Esophagus squamous epithelium (tissue), 5 donors: Measurements from ENCODE around the gene SOCS3. TPM values are rescaled to one million over a fixed set of nuclear protein-coding genes. Genes with fewer than 3 reads are reported as not detected.

Experiments
- DNase-seq: peaks from one replicate; lab custom pipeline; 2025; lab: John Stamatoyannopoulos, UW
- H3K27ac ChIP-seq, 4 donors: fragments of 200-600 bp; sonication (generic); one replicate each; pipeline ENCODE4 v1.5.1; 2016 to 2019; ENCODE audit warnings: mild to moderate bottlenecking in 1 of 4
- H3K27me3 ChIP-seq, 4 donors: fragments of 200-600 bp; sonication (generic); 1 replicate in 3 of 4; 2 replicates in 1 of 4; pipeline versions ENCODE4 v1.5.1 to v1.6.0; 2017 to 2021; ENCODE audit warnings: antibody characterized with exemption in 1 of 4
- H3K36me3 ChIP-seq, 3 donors: fragments of 200-600 bp; sonication (generic); one replicate each; pipeline ENCODE4 v1.5.1; 2016 to 2019
- H3K4me1 ChIP-seq, 3 donors: fragments of 200-600 bp; sonication (generic); one replicate each; pipeline ENCODE4 v1.5.1; 2017 to 2019
- H3K4me3 ChIP-seq, 4 donors: fragments of 200-600 bp; sonication (generic); 1 replicate in 3 of 4; 2 replicates in 1 of 4; pipeline ENCODE4 v1.5.1; 2016 to 2019; ENCODE audit warnings: mild to moderate bottlenecking in 2 of 4, moderate library complexity in 1 of 4
- H3K9me3 ChIP-seq, 3 donors: fragments of 200-600 bp; sonication (generic); one replicate each; pipeline ENCODE4 v1.5.1; 2016 to 2019
- POLR2A ChIP-seq, 4 donors: fragments of 450-650 bp; IDR thresholded peaks; one replicate each; pipeline ENCODE4 v1.6.1; 2017; ENCODE audit warnings: antibody characterized with exemption in 4 of 4, mild to moderate bottlenecking in 4 of 4, moderate library complexity in 3 of 4
- WGBS, 2 donors: methylation state at CpG; one replicate each; pipeline ENCODE4 v1.1.5; 2018; 5-methylcytosine and 5-hydroxymethylcytosine counted together
- intact Hi-C: fragments of 100-400 bp; cut with DNase I; formaldehyde crosslinking; loops from one replicate; pipeline ENCODE4 v1.15.0; 2022
- total RNA-seq, 4 donors: library from RNA; depleted of rRNA; stranded (reverse); fragments of >200 nt; gene quantifications; one replicate each; pipeline ENCODE4 v1.1.0, GENCODE V29; 2016
- TF ChIP-seq, protein P1 (sequence below), 6 experiments: fragments of 450-650 bp in 4 of 6; fragments of 200-600 bp in 2 of 6; sonication (generic) in 2 of 6; IDR thresholded peaks; one replicate each; pipeline ENCODE4 v1.5.1; 2016 to 2019; ENCODE audit warnings: antibody characterized with exemption in 6 of 6, mild to moderate bottlenecking in 4 of 6, moderate library complexity in 4 of 6
- donor health status: DM: yes; HTN: yes; CAD: no.

The SOCS3 gene
- total RNA-seq, 4 donors from 2014 or later = 6.3 to 23.1 (median 17.1) TPM

DNA sequence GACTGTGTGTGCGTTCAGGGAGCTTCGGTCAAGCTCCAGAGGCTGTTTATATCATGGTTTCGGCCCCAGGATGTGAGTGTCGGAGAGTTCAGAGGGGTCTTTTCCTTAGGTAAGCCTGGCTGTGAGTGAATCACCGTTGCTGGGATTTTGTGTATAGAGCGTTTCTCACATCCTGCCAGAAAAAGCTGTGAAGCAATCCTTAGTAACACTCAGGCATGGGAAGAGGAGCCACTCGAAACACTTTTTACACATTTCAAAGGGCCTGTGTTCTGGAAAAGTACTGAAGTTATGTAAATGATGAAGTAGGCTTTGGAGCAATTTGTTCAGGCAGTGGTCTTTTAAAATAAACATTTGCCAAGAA, 19.2 kb upstream of the SOCS3 start:
- peak overlapping the region; percentile 88 to 96 (median 92) for H3K27ac ChIP-seq
- no peaks in the 10 kb centered on the region for H3K27me3 ChIP-seq
- H3K9me3 ChIP-seq = no peaks in the 10 kb centered on the region
- peak overlapping the region; percentile 72 to 100 (median 85) for H3K4me3 ChIP-seq
- peaks cover 60 to 93% (median 67%) of the 10 kb centered on the region in 3 donors for H3K4me1 ChIP-seq
- intact Hi-C loops = no loop called here
- TF ChIP-seq, protein P1, sequence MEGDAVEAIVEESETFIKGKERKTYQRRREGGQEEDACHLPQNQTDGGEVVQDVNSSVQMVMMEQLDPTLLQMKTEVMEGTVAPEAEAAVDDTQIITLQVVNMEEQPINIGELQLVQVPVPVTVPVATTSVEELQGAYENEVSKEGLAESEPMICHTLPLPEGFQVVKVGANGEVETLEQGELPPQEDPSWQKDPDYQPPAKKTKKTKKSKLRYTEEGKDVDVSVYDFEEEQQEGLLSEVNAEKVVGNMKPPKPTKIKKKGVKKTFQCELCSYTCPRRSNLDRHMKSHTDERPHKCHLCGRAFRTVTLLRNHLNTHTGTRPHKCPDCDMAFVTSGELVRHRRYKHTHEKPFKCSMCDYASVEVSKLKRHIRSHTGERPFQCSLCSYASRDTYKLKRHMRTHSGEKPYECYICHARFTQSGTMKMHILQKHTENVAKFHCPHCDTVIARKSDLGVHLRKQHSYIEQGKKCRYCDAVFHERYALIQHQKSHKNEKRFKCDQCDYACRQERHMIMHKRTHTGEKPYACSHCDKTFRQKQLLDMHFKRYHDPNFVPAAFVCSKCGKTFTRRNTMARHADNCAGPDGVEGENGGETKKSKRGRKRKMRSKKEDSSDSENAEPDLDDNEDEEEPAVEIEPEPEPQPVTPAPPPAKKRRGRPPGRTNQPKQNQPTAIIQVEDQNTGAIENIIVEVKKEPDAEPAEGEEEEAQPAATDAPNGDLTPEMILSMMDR (IDR thresholded peaks at IDR 0.05) = no peak
- no peak for TF ChIP-seq POLR2A (IDR thresholded peaks at IDR 0.05)
- H3K36me3 ChIP-seq = no peaks in the 10 kb centered on the region
- WGBS, 2 donors = 0% methylated on average over 1 to 5 of the region's 7 CpGs
- DNase-seq = no peak

DNA sequence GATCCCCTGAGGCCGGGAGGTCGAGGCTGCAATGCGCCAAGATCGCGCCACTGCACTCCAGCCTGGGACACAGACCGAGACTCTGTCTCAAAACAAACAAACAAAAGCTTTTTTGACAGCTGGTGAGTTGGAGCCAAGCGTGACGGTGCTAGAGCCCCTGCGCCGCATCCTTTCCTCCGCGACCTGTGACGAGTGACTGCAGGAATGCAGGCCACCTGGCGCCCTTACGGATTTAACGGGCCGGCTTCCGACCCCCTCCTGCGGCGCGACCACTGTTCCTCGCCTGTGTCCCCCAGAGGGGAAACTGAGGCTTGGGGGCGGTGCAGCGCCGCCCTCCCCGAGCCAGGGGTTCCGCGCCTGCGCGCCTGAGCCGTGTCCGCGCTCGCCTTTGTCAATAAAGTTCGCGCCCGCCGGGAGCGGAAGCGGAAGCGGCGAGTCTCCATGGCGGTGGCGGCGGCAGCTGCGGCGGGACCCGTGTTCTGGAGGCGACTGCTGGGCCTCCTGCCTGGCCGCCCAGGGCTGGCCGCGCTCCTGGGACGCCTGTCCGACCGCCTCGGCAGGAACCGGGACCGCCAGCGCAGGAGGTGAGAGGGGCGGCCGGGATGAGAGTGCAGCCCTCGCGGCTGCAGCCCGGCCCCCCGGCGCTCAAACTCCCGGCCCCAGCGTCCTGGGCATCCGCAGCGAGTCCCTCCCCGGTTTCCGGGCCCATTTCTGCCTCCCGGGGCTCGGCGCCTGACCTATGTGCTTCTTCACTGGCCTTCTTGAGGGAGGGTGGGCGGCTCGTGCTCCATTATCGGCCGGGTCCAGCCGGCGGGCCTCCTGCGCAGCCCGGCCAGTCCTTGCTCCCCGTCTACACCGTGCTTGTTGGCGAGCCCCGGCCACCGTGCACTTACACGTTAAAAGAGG, 18.6 kb upstream of the SOCS3 start, which contains the start of gene PGS1:
Gene PGS1 (plus strand): TSS at position 425 of the 906 bp plus-strand sequence. CDS start 17 bp downstream, at position 442.
- H3K4me1 ChIP-seq = peaks cover 58 to 93% (median 68%) of the 10 kb centered on the region in 3 donors
- 0% methylated on average over 7 to 11 of the region's 89 CpGs for WGBS, 2 donors
- no peaks in the 10 kb centered on the region for H3K9me3 ChIP-seq
- H3K27me3 ChIP-seq = no peaks in the 10 kb centered on the region
- peak within 1 kb of the TSS; percentile 72 to 100 (median 85) for H3K4me3 ChIP-seq
- intact Hi-C loops = no loop called here
- DNase-seq = no peak
- no peaks in the 10 kb centered on the region for H3K36me3 ChIP-seq
- TF ChIP-seq, protein P1 (IDR thresholded peaks at IDR 0.05) = peak in 3 of 6 experiments; percentile 5 to 28 (median 15)
- TF ChIP-seq POLR2A (IDR thresholded peaks at IDR 0.05) = peak in 3 of 4 donors; percentile 59 to 92 (median 60)
- peak within 1 kb of the TSS; percentile 88 to 96 (median 92) for H3K27ac ChIP-seq

DNA sequence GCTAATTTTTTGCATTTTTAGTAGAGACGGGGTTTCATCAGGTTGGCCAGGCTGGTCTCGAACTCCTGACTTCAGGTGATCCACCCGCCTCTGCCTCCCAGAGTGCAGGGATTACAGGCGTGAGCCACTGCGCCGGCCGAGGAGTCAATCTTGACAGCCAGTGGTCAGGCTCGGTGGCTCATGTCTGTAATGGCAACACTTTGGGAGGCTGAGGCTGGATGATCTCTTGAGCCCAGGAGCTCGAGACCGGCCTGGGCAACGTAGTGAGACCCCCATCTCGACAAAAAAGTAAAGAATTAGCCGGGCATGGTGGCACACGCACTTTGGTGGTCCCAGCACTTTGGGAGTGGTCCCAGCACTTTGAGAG, 18.0 kb upstream of the SOCS3 start:
- 25% methylated on average over 9 of the region's 14 CpGs; no CpG with 5 or more reads in 1 of the 2 donors for WGBS, 2 donors

DNA sequence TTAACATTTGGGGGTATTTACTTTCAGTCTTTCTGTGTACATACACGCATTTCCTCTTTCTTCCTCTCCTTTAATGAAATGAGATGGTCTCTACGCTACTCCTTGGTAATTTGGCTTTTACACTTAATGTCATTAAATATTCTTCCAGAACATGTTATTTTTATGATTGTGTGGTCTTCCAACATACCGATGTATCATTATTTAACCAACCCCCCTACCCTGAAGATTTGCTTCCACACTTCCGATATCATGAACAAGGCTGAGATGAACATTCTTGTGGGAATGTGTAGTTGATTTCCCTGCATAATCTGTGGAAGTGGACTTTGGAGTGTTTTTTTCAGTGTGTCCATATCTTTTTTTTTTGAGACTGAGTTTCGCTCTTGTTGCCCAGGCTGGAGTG, 16.3 kb upstream of the SOCS3 start:
- Histone ChIP-seq H3K9me3 (no peaks in the 10 kb centered on the region), H3K4me3 (no peak overlapping the region), H3K4me1 (peaks cover 49 to 79% (median 56%) of the 10 kb centered on the region in 3 donors), H3K27me3 (no peaks in the 10 kb centered on the region), H3K27ac (peak overlapping the region in 3 of 4 donors; percentile 47 to 87 (median 74)), H3K36me3 (no peaks in the 10 kb centered on the region)
- WGBS, 2 donors = 66 to 70% methylated on average over 5 of the region's 5 CpGs
- DNase-seq = no peak
- intact Hi-C loops = no loop called here
- TF ChIP-seq, protein P1 (IDR thresholded peaks at IDR 0.05) = no peak
- TF ChIP-seq POLR2A (IDR thresholded peaks at IDR 0.05) = no peak

More for the DNA sequence above, 18.0 kb upstream of the SOCS3 start:
- H3K4me1 ChIP-seq = peaks cover 53 to 90% (median 61%) of the 10 kb centered on the region in 3 donors
- no peak for TF ChIP-seq POLR2A (IDR thresholded peaks at IDR 0.05)
- TF ChIP-seq, protein P1 (IDR thresholded peaks at IDR 0.05) = no peak
- H3K27ac ChIP-seq = peak overlapping the region; percentile 88 to 96 (median 92)
- no peaks in the 10 kb centered on the region for H3K27me3 ChIP-seq
- DNase-seq = no peak
- intact Hi-C loops = no loop called here
- H3K36me3 ChIP-seq = no peaks in the 10 kb centered on the region
- H3K9me3 ChIP-seq = no peaks in the 10 kb centered on the region
- H3K4me3 ChIP-seq = peak overlapping the region; percentile 72 to 100 (median 85)
